ENCODE data around the gene AP1S3. TPM values are rescaled to one million over a fixed set of nuclear protein-coding genes. Genes with fewer than 3 reads are reported as not detected.

Gene AP1S3
- total RNA-seq, 1 experiment from 2014 or later = 185 TPM

DNA sequence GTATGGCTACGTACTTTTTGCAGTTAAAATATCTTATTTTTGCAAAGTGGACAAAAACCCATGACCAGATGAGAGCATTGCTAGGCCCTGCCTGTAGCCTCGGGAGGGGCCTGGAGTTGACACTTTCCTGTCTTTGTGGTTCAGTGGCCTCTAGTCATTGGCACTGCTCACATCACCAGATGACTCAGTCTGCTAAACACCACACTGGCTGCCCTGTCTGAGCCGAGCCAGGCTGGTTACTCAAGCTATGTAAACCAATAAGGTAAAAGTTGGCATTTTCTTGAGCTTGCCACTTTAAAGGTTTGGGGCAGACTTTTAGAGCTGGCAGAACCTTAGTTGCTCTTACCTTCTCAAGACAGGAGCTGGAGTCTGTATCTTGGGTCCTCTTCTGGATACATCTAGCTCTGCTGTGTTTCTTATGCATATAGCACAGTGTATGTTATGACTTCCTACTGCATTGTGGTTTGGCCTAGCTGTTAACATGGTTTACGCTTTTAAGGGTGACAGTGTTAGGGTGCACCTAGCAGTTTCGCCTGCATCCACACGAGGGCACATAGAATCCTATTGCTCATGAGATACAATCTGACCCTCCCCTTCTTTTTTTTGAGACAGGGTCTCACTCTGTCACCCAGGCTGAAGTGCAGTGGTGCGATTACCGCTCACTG, 76.4 kb downstream of the AP1S3 start (continued):
- TF ChIP-seq, protein P1, sequence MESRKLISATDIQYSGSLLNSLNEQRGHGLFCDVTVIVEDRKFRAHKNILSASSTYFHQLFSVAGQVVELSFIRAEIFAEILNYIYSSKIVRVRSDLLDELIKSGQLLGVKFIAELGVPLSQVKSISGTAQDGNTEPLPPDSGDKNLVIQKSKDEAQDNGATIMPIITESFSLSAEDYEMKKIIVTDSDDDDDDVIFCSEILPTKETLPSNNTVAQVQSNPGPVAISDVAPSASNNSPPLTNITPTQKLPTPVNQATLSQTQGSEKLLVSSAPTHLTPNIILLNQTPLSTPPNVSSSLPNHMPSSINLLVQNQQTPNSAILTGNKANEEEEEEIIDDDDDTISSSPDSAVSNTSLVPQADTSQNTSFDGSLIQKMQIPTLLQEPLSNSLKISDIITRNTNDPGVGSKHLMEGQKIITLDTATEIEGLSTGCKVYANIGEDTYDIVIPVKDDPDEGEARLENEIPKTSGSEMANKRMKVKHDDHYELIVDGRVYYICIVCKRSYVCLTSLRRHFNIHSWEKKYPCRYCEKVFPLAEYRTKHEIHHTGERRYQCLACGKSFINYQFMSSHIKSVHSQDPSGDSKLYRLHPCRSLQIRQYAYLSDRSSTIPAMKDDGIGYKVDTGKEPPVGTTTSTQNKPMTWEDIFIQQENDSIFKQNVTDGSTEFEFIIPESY (IDR thresholded peaks at IDR 0.05; ENCODE audit: extremely low read depth, insufficient replicate concordance, low read length) = no peak

DNA sequence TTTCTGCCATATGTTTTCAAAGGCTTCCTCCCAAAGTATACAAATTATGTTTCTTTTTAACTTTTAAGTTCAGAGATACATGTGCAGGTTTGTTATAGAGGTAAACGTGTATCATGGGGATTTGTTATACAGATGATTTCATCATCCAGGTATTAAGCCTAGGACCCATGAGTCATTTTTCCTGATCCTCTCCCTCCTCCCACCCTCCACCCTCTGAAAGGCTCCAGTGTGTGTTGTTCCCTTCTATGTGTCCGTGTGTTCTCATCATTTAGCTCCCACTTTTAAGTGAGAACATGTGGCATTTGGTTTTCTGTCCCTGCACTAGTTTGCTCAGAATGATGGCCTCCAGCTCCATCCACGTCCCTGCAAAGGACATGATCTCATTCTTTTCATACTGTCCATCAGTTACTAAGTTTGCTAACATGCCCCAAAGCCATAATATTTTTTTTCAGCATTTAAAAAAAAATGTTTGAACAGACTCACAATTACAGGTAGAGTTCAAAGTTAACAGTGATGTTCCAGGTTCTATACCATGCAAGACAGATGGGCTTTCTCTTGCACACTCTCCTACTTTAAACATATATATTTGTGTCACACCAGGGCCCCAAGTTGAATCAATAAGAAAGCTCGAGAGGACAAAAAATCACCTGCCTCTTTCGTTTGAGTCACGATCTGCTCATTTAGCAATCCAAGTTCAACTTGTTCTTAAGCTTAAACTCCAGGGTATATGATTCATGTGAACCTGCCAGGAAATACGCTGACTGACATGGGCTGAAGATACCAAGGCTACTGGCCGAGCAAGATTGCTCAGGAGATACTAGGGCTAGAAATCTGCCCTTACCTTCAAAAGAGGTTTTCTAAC, 77.6 kb downstream of the AP1S3 start:
- peak overlapping the region; percentile 70 for H3K4me2 ChIP-seq (ENCODE audit: low read length)
- peaks cover 56 to 63% of the 10 kb centered on the region in 2 experiments for H3K4me1 ChIP-seq (ENCODE audit: control insufficient read depth in 1 of 2, insufficient read depth in 2 of 2, low read length in 2 of 2)
- no peaks in the 10 kb centered on the region for H3K27me3 ChIP-seq (ENCODE audit: insufficient read depth, low read length)
- ChIA-PET POLR2A (interaction anchor here (0.7 to 3.9 kb wide), 12 partner anchors 15 to 363 kb away, joined by 3 to 35 read pairs (median 3); no protein-coding TSS in a partner anchor), CTCF (interaction anchor here (1.1 to 2.0 kb wide), 4 partner anchors 38 to 513 kb away, joined by 3 to 23 read pairs (median 4); no protein-coding TSS in a partner anchor), RAD21 (ENCODE audit: low non-redundant PET in 1 of 2, low total read pairs in 2 of 2, uncharacterized antibody in 2 of 2, unreplicated experiment in 2 of 2) (interaction anchor here (0.5 to 1.3 kb wide), 4 partner anchors 62 to 555 kb away, joined by 3 to 6 read pairs (median 4); no protein-coding TSS in a partner anchor)
- BruUV-seq (replicated peaks) = TSS peak; percentile 88
- ATAC-seq = peak; percentile 45
- H3K36me3 ChIP-seq (ENCODE audit: control insufficient read depth in 1 of 2, insufficient read depth in 2 of 2, low read length in 2 of 2) = peaks cover 4 to 11% of the 10 kb centered on the region in 2 experiments; a peak in 2 of 4 replicates
- intact Hi-C loops (cut with micrococcal nuclease) = loop anchor here (2.0 kb wide), 2 partner anchors 61 to 101 kb away; no protein-coding TSS in a partner anchor
- H3K9me3 ChIP-seq (ENCODE audit: control insufficient read depth in 1 of 2, insufficient read depth in 1 of 2, low read depth in 1 of 2, low read length in 2 of 2) = no peaks in the 10 kb centered on the region
- H3K79me2 ChIP-seq (ENCODE audit: insufficient read depth, low read length) = no peaks in the 10 kb centered on the region; the same call in 1 of the 2 replicates
- DNase-seq (ENCODE audit: low read depth, low spot score) = peak; percentile 86
- no peaks in the 10 kb centered on the region for H3K9me2 ChIP-seq (ENCODE audit: insufficient read depth)
- H4K20me1 ChIP-seq (ENCODE audit: insufficient read depth) = no peaks in the 10 kb centered on the region
- H2AFZ ChIP-seq (ENCODE audit: low read depth, low read length, poor library complexity, severe bottlenecking) = no peak overlapping the region
- H3K4me3 ChIP-seq (replicated peaks in 1 of 2; ENCODE audit: low read depth in 1 of 2, low read length in 2 of 2) = peak overlapping the region in 1 of 2 experiments; percentile 23; a peak in 2 of 4 replicates
- H3K27ac ChIP-seq (ENCODE audit: low read depth, low read length) = peak overlapping the region; percentile 91
- peak overlapping the region; percentile 60 for H3K9ac ChIP-seq (ENCODE audit: low read length)
- TF ChIP-seq SP1 (IDR thresholded peaks at IDR 0.05; ENCODE audit: low read depth) (peak; percentile 91), EZH2phosphoT487 (IDR thresholded peaks at IDR 0.05; ENCODE audit: borderline replicate concordance) (no peak), EGR1 (IDR thresholded peaks at IDR 0.05; ENCODE audit: low read depth) (peak; percentile 63), ZFX (IDR thresholded peaks at IDR 0.05) (no peak), SRF (IDR thresholded peaks at IDR 0.05; ENCODE audit: low read depth) (peak; percentile 72), CEBPB (IDR thresholded peaks at IDR 0.05; ENCODE audit: low read depth) (peak; percentile 92), ELF1 (IDR thresholded peaks at IDR 0.05; ENCODE audit: borderline replicate concordance, low read depth) (no peak; the same call in 1 of the 2 replicates), JUND (IDR thresholded peaks at IDR 0.05) (peak; percentile 94), RAD21 (IDR thresholded peaks at IDR 0.05; ENCODE audit: low read depth) (peak; percentile 20; the same call in 1 of the 2 replicates), EZH2 (IDR thresholded peaks at IDR 0.05) (no peak)
- TF ChIP-seq, protein P2, sequence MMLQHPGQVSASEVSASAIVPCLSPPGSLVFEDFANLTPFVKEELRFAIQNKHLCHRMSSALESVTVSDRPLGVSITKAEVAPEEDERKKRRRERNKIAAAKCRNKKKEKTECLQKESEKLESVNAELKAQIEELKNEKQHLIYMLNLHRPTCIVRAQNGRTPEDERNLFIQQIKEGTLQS (IDR thresholded peaks at IDR 0.05) = peak; percentile 86; the same call in 1 of the 2 replicates
- TF ChIP-seq, protein P3, sequence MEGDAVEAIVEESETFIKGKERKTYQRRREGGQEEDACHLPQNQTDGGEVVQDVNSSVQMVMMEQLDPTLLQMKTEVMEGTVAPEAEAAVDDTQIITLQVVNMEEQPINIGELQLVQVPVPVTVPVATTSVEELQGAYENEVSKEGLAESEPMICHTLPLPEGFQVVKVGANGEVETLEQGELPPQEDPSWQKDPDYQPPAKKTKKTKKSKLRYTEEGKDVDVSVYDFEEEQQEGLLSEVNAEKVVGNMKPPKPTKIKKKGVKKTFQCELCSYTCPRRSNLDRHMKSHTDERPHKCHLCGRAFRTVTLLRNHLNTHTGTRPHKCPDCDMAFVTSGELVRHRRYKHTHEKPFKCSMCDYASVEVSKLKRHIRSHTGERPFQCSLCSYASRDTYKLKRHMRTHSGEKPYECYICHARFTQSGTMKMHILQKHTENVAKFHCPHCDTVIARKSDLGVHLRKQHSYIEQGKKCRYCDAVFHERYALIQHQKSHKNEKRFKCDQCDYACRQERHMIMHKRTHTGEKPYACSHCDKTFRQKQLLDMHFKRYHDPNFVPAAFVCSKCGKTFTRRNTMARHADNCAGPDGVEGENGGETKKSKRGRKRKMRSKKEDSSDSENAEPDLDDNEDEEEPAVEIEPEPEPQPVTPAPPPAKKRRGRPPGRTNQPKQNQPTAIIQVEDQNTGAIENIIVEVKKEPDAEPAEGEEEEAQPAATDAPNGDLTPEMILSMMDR (IDR thresholded peaks at IDR 0.05 in 2 of 3, conservative IDR thresholded peaks at IDR 0.05 in 1 of 3; ENCODE audit: borderline replicate concordance in 1 of 3, insufficient read depth in 1 of 3, low read depth in 2 of 3, low read length in 2 of 3) = no peak
- TF ChIP-seq, protein P4, sequence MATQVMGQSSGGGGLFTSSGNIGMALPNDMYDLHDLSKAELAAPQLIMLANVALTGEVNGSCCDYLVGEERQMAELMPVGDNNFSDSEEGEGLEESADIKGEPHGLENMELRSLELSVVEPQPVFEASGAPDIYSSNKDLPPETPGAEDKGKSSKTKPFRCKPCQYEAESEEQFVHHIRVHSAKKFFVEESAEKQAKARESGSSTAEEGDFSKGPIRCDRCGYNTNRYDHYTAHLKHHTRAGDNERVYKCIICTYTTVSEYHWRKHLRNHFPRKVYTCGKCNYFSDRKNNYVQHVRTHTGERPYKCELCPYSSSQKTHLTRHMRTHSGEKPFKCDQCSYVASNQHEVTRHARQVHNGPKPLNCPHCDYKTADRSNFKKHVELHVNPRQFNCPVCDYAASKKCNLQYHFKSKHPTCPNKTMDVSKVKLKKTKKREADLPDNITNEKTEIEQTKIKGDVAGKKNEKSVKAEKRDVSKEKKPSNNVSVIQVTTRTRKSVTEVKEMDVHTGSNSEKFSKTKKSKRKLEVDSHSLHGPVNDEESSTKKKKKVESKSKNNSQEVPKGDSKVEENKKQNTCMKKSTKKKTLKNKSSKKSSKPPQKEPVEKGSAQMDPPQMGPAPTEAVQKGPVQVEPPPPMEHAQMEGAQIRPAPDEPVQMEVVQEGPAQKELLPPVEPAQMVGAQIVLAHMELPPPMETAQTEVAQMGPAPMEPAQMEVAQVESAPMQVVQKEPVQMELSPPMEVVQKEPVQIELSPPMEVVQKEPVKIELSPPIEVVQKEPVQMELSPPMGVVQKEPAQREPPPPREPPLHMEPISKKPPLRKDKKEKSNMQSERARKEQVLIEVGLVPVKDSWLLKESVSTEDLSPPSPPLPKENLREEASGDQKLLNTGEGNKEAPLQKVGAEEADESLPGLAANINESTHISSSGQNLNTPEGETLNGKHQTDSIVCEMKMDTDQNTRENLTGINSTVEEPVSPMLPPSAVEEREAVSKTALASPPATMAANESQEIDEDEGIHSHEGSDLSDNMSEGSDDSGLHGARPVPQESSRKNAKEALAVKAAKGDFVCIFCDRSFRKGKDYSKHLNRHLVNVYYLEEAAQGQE (IDR thresholded peaks at IDR 0.05; ENCODE audit: low read depth) = no peak
